CD4-positive, alpha-beta T cell (primary cell): ENCODE results near the gene FXYD3. TPM values are rescaled to one million over a fixed set of nuclear protein-coding genes. Genes with fewer than 3 reads are reported as not detected.

Experiments
- ATAC-seq: fragments of 200-7000 bp; cut with Tn5 transposase; one replicate; pipeline ENCODE4 v1.10.0; 2022; ENCODE audit warnings: mild to moderate bottlenecking; ENCODE audit not compliant: poor library complexity
- CTCF ChIA-PET: fragments of 350-600 bp; sonication (Branson Sonifier 250); formaldehyde crosslinking; loops from one replicate; lab custom pipeline; 2021; ENCODE audit warnings: antibody characterized with exemption, inconsistent platforms; lab: Charles Lee
- POLR2A ChIA-PET: fragments of 350-600 bp; sonication (Branson Sonifier 250); formaldehyde crosslinking; loops from one replicate; lab custom pipeline; 2021; ENCODE audit warnings: antibody characterized with exemption, inconsistent platforms; lab: Charles Lee
- DNase-seq, 14 experiments: peaks; one replicate each; pipeline ENCODE4 v3.0.0-alpha.2; 2013 to 2020; ENCODE audit warnings: mixed read lengths in 2 of 14
- H3K27ac ChIP-seq, 2 donors: one replicate each; pipeline versions ENCODE4 v1.5.1 to v1.7.0; 2013; ENCODE audit warnings: low read length in 2 of 2, low read depth in 1 of 2, mild to moderate bottlenecking in 1 of 2
- H3K27me3 ChIP-seq, 2 experiments: 1 replicate in 1 of 2; 2 replicates in 1 of 2; pipeline versions ENCODE4 v1.6.1 to v1.7.0; 2013; ENCODE audit warnings: low read length in 2 of 2, control low read depth in 1 of 2, mild to moderate bottlenecking in 1 of 2, moderate library complexity in 1 of 2; ENCODE audit not compliant: insufficient read depth in 2 of 2, control insufficient read depth in 1 of 2
- H3K36me3 ChIP-seq: one replicate; pipeline ENCODE4 v1.6.1; 2013; ENCODE audit warnings: low read length, control low read depth; ENCODE audit not compliant: insufficient read depth
- H3K4me1 ChIP-seq: one replicate; pipeline ENCODE4 v1.6.1; 2013; ENCODE audit warnings: low read length, control low read depth; ENCODE audit not compliant: insufficient read depth
- H3K4me3 ChIP-seq: one replicate; pipeline ENCODE4 v1.5.1; 2013; ENCODE audit warnings: mild to moderate bottlenecking, low read length, moderate library complexity
- H3K9me3 ChIP-seq, 2 experiments: 1 replicate in 1 of 2; 2 replicates in 1 of 2; pipeline versions ENCODE4 v1.6.1 to v1.7.0; 2013; ENCODE audit warnings: low read length in 2 of 2, mild to moderate bottlenecking in 2 of 2, control low read depth in 1 of 2, moderate library complexity in 1 of 2; ENCODE audit not compliant: control insufficient read depth in 1 of 2, insufficient read depth in 1 of 2
- H3K27ac Mint-ChIP-seq: one replicate; pipeline ENCODE4 v1.8.0; 2020; ENCODE audit warnings: mixed read lengths
- H3K27me3 Mint-ChIP-seq: one replicate; pipeline ENCODE4 v1.8.0; 2021; ENCODE audit warnings: mixed read lengths
- H3K36me3 Mint-ChIP-seq: one replicate; pipeline ENCODE4 v1.8.0; 2021; ENCODE audit warnings: low read depth, mixed read lengths
- H3K4me1 Mint-ChIP-seq: one replicate; pipeline ENCODE4 v1.8.0; 2021; ENCODE audit warnings: low read depth, mixed read lengths
- H3K4me3 Mint-ChIP-seq: one replicate; pipeline ENCODE4 v1.8.0; 2020; ENCODE audit warnings: mild to moderate bottlenecking, mixed read lengths
- H3K9me3 Mint-ChIP-seq: one replicate; pipeline ENCODE4 v1.8.0; 2020; ENCODE audit warnings: mixed read lengths
- CTCF ChIP-seq: fragments of 200-600 bp; IDR thresholded peaks from one replicate; pipeline ENCODE4 v1.8.0; 2022; ENCODE audit warnings: antibody characterized with exemption, mild to moderate bottlenecking
- intact Hi-C, 2 experiments: fragments of 100-400 bp; cut with DNase I in 1 of 2; cut with micrococcal nuclease in 1 of 2; formaldehyde crosslinking; loops; one replicate each; pipeline versions ENCODE4 v1.15.1 to v1.9.0; 2023 to 2025; cut with DNase I, micrococcal nuclease
- total RNA-seq, 174 experiments: library from RNA in 2 of 174; stranded (reverse) in 2 of 174; gene quantifications; one replicate each; pipeline ENCODE4 v1.2.3 and lab custom pipeline; 2021 to 2026

FXYD3 gene
- total RNA-seq, 2 experiments from 2014 or later, result not detected

GRCh38 chr19:35112995-35113688, 2.5 kb upstream of the FXYD3 start:
- no peaks in the 10 kb centered on the region for H3K9me3 Mint-ChIP-seq
- no peak overlapping the region for H3K4me3 Mint-ChIP-seq
- peaks cover 6% of the 10 kb centered on the region for H3K4me1 Mint-ChIP-seq
- Histone ChIP-seq H3K4me1 (peaks cover 8% of the 10 kb centered on the region), H3K27me3 (peaks cover 0 to 2% of the 10 kb centered on the region in 2 experiments), H3K4me3 (no peak overlapping the region), H3K36me3 (no peaks in the 10 kb centered on the region), H3K9me3 (no peaks in the 10 kb centered on the region), H3K27ac (no peak overlapping the region)
- no peak for TF ChIP-seq CTCF
- ATAC-seq (no peak), DNase-seq (no peak)
- intact Hi-C loops, result no loop called here
- POLR2A ChIA-PET, result no interaction called here
- no peak overlapping the region for H3K27ac Mint-ChIP-seq
- H3K36me3 Mint-ChIP-seq, result no peaks in the 10 kb centered on the region
- CTCF ChIA-PET, result no interaction called here
- no peaks in the 10 kb centered on the region for H3K27me3 Mint-ChIP-seq

GRCh38 chr19:35114353-35115176, 1.1 kb upstream of the FXYD3 start:
- H3K4me1 Mint-ChIP-seq, result peaks cover 6% of the 10 kb centered on the region
- no peak overlapping the region for H3K4me3 ChIP-seq
- no peak overlapping the region for H3K27ac ChIP-seq
- peaks cover 0 to 5% of the 10 kb centered on the region in 2 experiments for H3K9me3 ChIP-seq
- peak; percentile 84 for TF ChIP-seq CTCF
- no peaks in the 10 kb centered on the region for H3K36me3 Mint-ChIP-seq
- ChIA-PET POLR2A (no interaction called here), CTCF (interaction anchor here (1.7 kb wide), 1 partner anchor 28 kb away, joined by 13 read pairs; the partner anchor contains the start of gene FXYD7)
- intact Hi-C loops, result loop anchor here in 1 of 2 experiments (2.0 kb wide), 1 partner anchor 20 kb away; the partner anchor contains the start of gene LGI4
- no peak overlapping the region for H3K4me3 Mint-ChIP-seq
- DNase-seq, result peak; percentile 54 to 82 (median 64)
- peaks cover 8% of the 10 kb centered on the region for H3K4me1 ChIP-seq
- peak; percentile 95 for ATAC-seq
- H3K27ac Mint-ChIP-seq, result no peak overlapping the region
- H3K36me3 ChIP-seq, result no peaks in the 10 kb centered on the region
- peaks cover 0 to under 1% of the 10 kb centered on the region in 2 experiments for H3K27me3 ChIP-seq
- H3K9me3 Mint-ChIP-seq, result no peaks in the 10 kb centered on the region
- H3K27me3 Mint-ChIP-seq, result no peaks in the 10 kb centered on the region

- DNase-seq (no peak), ATAC-seq (no peak)
- TF ChIP-seq CTCF, result no peak
- peaks cover 6% of the 10 kb centered on the region for H3K4me1 Mint-ChIP-seq
- H3K27ac Mint-ChIP-seq, result no peak overlapping the region
- H3K4me3 Mint-ChIP-seq, result no peak overlapping the region
- no peaks in the 10 kb centered on the region for H3K27me3 Mint-ChIP-seq
- no peaks in the 10 kb centered on the region for H3K36me3 Mint-ChIP-seq
- Histone ChIP-seq H3K9me3 (peaks cover 0 to 5% of the 10 kb centered on the region in 2 experiments), H3K4me1 (peaks cover 8% of the 10 kb centered on the region), H3K27ac (no peak overlapping the region), H3K4me3 (no peak overlapping the region), H3K27me3 (no peaks in the 10 kb centered on the region), H3K36me3 (no peaks in the 10 kb centered on the region)
- intact Hi-C loops, result no loop called here
- ChIA-PET POLR2A (interaction anchor here (0.7 to 0.8 kb wide), 2 partner anchors 37 to 101 kb away, joined by 3 read pairs; no protein-coding TSS in a partner anchor), CTCF (no interaction called here)
- no peaks in the 10 kb centered on the region for H3K9me3 Mint-ChIP-seq
Measured at GRCh38 chr19:35116072-35116801, 614 bp downstream of the FXYD3 start.
